Caco-2 (cell line): ENCODE data around the gene ZNF532. TPM values are rescaled to one million over a fixed set of nuclear protein-coding genes. Genes with fewer than 3 reads are reported as not detected.

Source experiments
- BruUV-seq: library from RNA; stranded (reverse); fragments of 400-500 nt; replicated peaks from 2 replicates; lab custom pipeline; 2021; lab: Mats Ljungman, UMichigan
- CTCF ChIA-PET: fragments of 300-600 bp; sonication (Branson Sonifier 250); formaldehyde crosslinking; loops from one replicate; lab custom pipeline; 2022; ENCODE audit warnings: antibody characterized with exemption; lab: Charles Lee
- POLR2A ChIA-PET: fragments of 300-600 bp; sonication (Branson Sonifier 250); formaldehyde crosslinking; loops from one replicate; lab custom pipeline; 2022; ENCODE audit warnings: antibody characterized with exemption; lab: Charles Lee
- DNase-seq, 2 experiments: peaks; one replicate each; pipeline versions ENCODE4 v3.0.0 to v3.0.0-alpha.2; 2020 to 2022
- H3K27me3 ChIP-seq: replicated peaks from 2 replicates; pipeline ENCODE4 v1.6.0; 2011; ENCODE audit warnings: low read length; ENCODE audit not compliant: control insufficient read depth, insufficient read depth
- H3K36me3 ChIP-seq: 2 replicates; pipeline ENCODE4 v1.5.1; 2011; ENCODE audit warnings: low read length; ENCODE audit not compliant: control insufficient read depth, insufficient read depth
- H3K4me1 ChIP-seq: fragments of 250-450 bp; sonication (Bioruptor Pico); 2 replicates; pipeline ENCODE4 v1.5.1; 2020; ENCODE audit warnings: mild to moderate bottlenecking
- H3K4me3 ChIP-seq: 2 replicates; pipeline ENCODE4 v1.5.1; 2011; ENCODE audit warnings: low read depth, mild to moderate bottlenecking, control low read depth, low read length
- H3K9me3 ChIP-seq: fragments of 250-450 bp; sonication (Bioruptor Pico); 2 replicates; pipeline ENCODE4 v1.5.1; 2020; ENCODE audit warnings: mild to moderate bottlenecking, moderate library complexity
- H3K27ac Mint-ChIP-seq: one replicate; pipeline ENCODE4 v1.8.0; 2022; ENCODE audit warnings: mixed read lengths; ENCODE audit not compliant: unreplicated experiment
- H3K27me3 Mint-ChIP-seq: one replicate; pipeline ENCODE4 v1.8.0; 2022; ENCODE audit warnings: mixed read lengths; ENCODE audit not compliant: insufficient read depth, unreplicated experiment
- H3K36me3 Mint-ChIP-seq: one replicate; pipeline ENCODE4 v1.8.0; 2022; ENCODE audit warnings: mild to moderate bottlenecking, mixed read lengths; ENCODE audit not compliant: insufficient read depth, unreplicated experiment
- H3K4me1 Mint-ChIP-seq: one replicate; pipeline ENCODE4 v1.8.0; 2022; ENCODE audit warnings: low read depth, mixed read lengths; ENCODE audit not compliant: unreplicated experiment
- H3K4me3 Mint-ChIP-seq: one replicate; pipeline ENCODE4 v1.8.0; 2022; ENCODE audit warnings: mild to moderate bottlenecking, moderate library complexity, mixed read lengths; ENCODE audit not compliant: unreplicated experiment
- H3K9me3 Mint-ChIP-seq: one replicate; pipeline ENCODE4 v1.8.0; 2022; ENCODE audit warnings: mixed read lengths; ENCODE audit not compliant: unreplicated experiment
- CTCF ChIP-seq, 2 experiments: fragments of 200-600 bp in 1 of 2; IDR thresholded peaks; 1 replicate in 1 of 2; 2 replicates in 1 of 2; pipeline versions ENCODE4 v1.5.1 to v1.8.0; 2011 to 2022; ENCODE audit warnings: antibody characterized with exemption in 1 of 2, control low read depth in 1 of 2, inconsistent platforms in 1 of 2, low read depth in 1 of 2, low read length in 1 of 2, mild to moderate bottlenecking in 1 of 2, moderate library complexity in 1 of 2; ENCODE audit not compliant: insufficient read depth in 1 of 2, severe bottlenecking in 1 of 2, unreplicated experiment in 1 of 2
- intact Hi-C: fragments of 100-400 bp; cut with micrococcal nuclease; formaldehyde crosslinking; loops from one replicate; pipeline ENCODE4 v1.10.0; 2022; ENCODE audit not compliant: unreplicated experiment
- total RNA-seq: library from RNA; stranded (reverse); gene quantifications from 2 replicates; pipeline ENCODE4 v1.2.3, GENCODE V29; 2022

Gene ZNF532
- total RNA-seq, 1 experiment from 2014 or later: 32.7 TPM

GRCh38 chr18:59026364-59026763 is 161.7 kb downstream of the ZNF532 start:
- Histone ChIP-seq H3K36me3 (no peaks in the 10 kb centered on the region), H3K27me3 (no peaks in the 10 kb centered on the region), H3K4me3 (no peak overlapping the region), H3K4me1 (no peaks in the 10 kb centered on the region), H3K9me3 (no peaks in the 10 kb centered on the region)
- no peak overlapping the region for H3K4me3 Mint-ChIP-seq
- H3K27ac Mint-ChIP-seq: no peak overlapping the region
- no peak for DNase-seq
- no peaks in the 10 kb centered on the region for H3K4me1 Mint-ChIP-seq
- intact Hi-C loops: no loop called here
- BruUV-seq: no TSS peak
- H3K9me3 Mint-ChIP-seq: no peaks in the 10 kb centered on the region
- ChIA-PET POLR2A (no interaction called here), CTCF (no interaction called here)
- no peaks in the 10 kb centered on the region for H3K27me3 Mint-ChIP-seq
- TF ChIP-seq CTCF (IDR thresholded peaks at IDR 0.05; ENCODE audit: insufficient read depth in 1 of 2, low read depth in 1 of 2, low read length in 1 of 2, severe bottlenecking in 1 of 2, unreplicated experiment in 1 of 2): no peak
- no peaks in the 10 kb centered on the region for H3K36me3 Mint-ChIP-seq

- BruUV-seq: no TSS peak
- ChIA-PET POLR2A (no interaction called here), CTCF (no interaction called here)
- Histone ChIP-seq H3K9me3 (no peaks in the 10 kb centered on the region), H3K4me1 (no peaks in the 10 kb centered on the region), H3K4me3 (no peak overlapping the region), H3K27me3 (no peaks in the 10 kb centered on the region), H3K36me3 (no peaks in the 10 kb centered on the region)
- no peaks in the 10 kb centered on the region for H3K9me3 Mint-ChIP-seq
- no peaks in the 10 kb centered on the region for H3K36me3 Mint-ChIP-seq
- H3K4me3 Mint-ChIP-seq: no peak overlapping the region
- H3K4me1 Mint-ChIP-seq: no peaks in the 10 kb centered on the region
- no peak for TF ChIP-seq CTCF (IDR thresholded peaks at IDR 0.05; ENCODE audit: insufficient read depth in 1 of 2, low read depth in 1 of 2, low read length in 1 of 2, severe bottlenecking in 1 of 2, unreplicated experiment in 1 of 2)
- H3K27ac Mint-ChIP-seq: no peak overlapping the region
- no peak for DNase-seq
- intact Hi-C loops: no loop called here
- no peaks in the 10 kb centered on the region for H3K27me3 Mint-ChIP-seq
These were observed 162.2 kb downstream of the ZNF532 start for GRCh38 chr18:59026831-59027410.

- no peaks in the 10 kb centered on the region for H3K36me3 Mint-ChIP-seq
These were observed 165.2 kb downstream of the ZNF532 start for GRCh38 chr18:59029663-59030429.

More at GRCh38 chr18:59029663-59030429, 165.2 kb downstream of the ZNF532 start:
- DNase-seq: no peak
- ChIA-PET POLR2A (no interaction called here), CTCF (no interaction called here)
- H3K9me3 Mint-ChIP-seq: no peaks in the 10 kb centered on the region
- H3K9me3 ChIP-seq: no peaks in the 10 kb centered on the region
- H3K4me1 Mint-ChIP-seq: no peaks in the 10 kb centered on the region
- no peaks in the 10 kb centered on the region for H3K36me3 ChIP-seq
- no peaks in the 10 kb centered on the region for H3K27me3 Mint-ChIP-seq
- TF ChIP-seq CTCF (IDR thresholded peaks at IDR 0.05; ENCODE audit: insufficient read depth in 1 of 2, low read depth in 1 of 2, low read length in 1 of 2, severe bottlenecking in 1 of 2, unreplicated experiment in 1 of 2): no peak
- no TSS peak for BruUV-seq
- no peaks in the 10 kb centered on the region for H3K4me1 ChIP-seq
- no peak overlapping the region for H3K4me3 Mint-ChIP-seq
- H3K4me3 ChIP-seq: no peak overlapping the region
- H3K27me3 ChIP-seq: no peaks in the 10 kb centered on the region
- intact Hi-C loops: no loop called here
- no peak overlapping the region for H3K27ac Mint-ChIP-seq
